A549 treated with Mapracorat at 1 μM for 4 hours (cell line): Measurements from ENCODE around the gene IL11. TPM values are rescaled to one million over a fixed set of nuclear protein-coding genes. Genes with fewer than 3 reads are reported as not detected.

Source experiments
- total RNA-seq: library from RNA; stranded (reverse); fragments of 200-300 nt; extraction: Qiagen RNA extraction; gene quantifications from 5 replicates; pipeline ENCODE4 v1.2.3, GENCODE V29; 2022

The IL11 gene
- total RNA-seq = 16.3 to 22.0 TPM (median 18.1 TPM) in 5 replicates

DNA sequence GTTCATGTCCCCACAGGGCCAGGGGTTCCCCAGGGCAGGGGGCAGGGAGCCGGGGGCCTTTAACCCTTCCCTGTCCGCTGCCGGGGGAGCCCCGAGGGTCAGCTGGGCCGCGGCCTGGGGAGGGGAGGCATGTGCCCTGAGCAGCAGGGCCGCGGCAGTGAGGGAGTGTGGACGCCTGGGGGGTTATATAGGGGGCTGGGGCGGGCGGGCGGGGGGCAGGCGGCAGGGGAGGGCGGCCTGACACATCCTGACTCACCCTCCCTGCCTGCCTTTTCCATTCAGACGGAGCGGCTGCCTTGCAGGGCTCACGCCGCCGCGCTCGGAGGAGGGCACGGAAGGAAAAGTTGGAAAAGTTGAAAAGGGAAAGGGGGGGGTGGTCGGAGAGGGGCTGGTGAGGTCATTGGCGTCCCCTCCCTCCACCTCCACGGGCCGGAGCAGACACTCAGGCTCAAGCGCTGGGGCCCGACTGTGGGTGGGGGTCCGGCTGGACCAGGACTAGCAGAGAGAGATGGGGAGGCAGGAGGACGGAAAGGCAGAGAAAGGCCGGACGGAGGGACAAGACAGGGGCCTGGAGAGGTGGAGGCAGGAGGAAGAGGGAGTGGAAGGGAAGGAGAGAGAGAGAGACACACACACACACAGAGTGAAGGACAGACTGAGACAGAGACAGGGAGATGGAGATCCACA lies at the start of gene IL11:
Gene IL11, minus strand, starts transcription at position 159 of the 684 bp plus-strand sequence. Its CDS starts 153 bp downstream, at position 6.

DNA sequence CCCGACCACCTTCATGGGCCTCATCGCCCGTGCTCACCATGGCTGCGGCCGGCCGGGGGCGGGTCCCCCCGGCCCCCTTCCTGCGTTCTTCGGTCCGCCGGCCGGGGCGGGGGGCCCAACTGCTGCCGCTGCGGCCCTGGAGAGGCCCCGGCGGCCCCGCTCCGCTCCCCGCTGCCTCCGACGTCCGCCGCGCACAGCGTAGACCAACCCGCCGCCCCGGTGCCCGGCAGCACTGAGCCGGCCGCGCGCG lies 37.2 kb upstream of the IL11 start, which contains the start of gene UBE2S:
Gene UBE2S, minus strand, starts transcription at position 239 of the 250 bp plus-strand sequence. Its CDS starts 199 bp downstream, at position 40.

DNA sequence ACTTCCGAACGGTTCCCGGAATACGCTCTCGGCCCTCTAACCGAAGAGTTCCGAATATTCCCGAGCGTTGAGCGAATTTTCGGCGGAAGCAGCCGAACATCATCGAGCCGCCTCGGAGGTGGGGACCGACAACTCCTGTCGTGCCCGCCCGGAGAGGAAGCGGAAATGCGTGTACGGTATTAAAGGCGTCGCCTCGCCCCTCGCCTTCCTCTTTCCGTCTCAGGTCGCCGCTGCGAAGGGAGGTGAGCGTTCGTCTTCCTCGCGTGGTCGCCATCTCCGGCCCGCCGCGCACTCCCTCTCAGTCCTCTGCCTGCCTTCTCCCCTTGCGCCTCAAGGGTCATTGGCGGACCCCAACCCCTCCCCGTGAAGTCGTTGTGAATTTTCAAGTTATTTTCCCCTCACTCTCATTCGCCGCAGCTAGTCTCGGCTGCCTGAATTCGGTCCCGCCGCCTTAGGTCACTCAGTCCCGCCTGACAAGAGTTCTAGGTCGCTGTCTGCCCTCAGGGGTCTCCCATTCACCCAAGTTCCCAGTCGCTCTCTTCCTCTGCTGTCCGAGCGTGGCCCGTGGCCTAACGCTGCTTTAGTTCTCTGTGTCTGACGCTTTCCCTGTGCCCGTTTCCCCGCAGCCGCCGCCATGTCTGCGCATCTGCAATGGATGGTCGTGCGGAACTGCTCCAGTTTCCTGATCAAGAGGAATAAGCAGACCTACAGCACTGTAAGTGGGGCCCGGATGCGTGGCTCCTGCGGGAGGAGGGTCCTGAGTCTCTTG lies 15.6 kb upstream of the IL11 start, which contains the start of gene RPL28:
Gene RPL28, plus strand, starts transcription at position 209 of the 769 bp plus-strand sequence. Its CDS starts 426 bp downstream, at position 635.

DNA sequence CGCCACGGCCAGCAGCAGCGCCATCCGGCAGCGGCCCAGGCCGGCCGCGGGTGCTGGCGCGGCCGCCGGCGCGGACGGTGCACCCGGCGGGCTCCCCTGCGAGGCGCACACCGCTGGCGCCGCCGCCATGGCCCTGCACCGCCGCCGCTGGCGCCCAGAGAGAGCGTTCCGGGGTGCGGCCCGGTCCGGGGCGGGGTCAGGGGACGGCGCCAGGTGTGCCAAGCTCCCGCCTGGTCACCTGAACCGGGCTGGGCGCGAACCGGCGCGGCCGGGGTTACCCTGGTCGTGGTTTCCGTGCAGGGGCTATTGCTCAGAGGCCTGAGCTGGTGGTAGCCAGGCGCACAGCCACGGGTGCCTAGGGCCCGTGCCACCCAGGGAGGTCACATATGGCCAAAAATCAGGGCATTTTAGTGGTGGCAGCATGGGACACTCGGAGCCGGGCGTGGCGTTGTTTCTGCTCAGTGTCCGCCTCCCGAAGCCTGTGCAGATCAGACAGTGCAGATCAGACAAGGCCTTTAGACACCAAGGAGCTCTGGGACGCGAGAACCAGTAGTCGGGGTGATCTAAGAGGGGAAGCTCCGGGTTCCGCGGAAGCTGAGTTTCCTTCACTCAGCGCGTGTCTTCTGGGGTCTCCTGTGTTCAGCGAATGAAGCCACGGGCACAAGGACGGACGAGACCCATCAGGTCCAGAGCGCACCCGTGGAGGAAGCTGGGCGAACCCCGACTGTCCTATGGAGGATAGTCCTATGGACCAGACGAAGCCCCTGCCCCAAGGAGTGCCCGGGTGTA lies 14.1 kb upstream of the IL11 start, which contains the start of gene TMEM238:
Gene TMEM238, minus strand, starts transcription at position 162 of the 789 bp plus-strand sequence. Its CDS starts 33 bp downstream, at position 129.

DNA sequence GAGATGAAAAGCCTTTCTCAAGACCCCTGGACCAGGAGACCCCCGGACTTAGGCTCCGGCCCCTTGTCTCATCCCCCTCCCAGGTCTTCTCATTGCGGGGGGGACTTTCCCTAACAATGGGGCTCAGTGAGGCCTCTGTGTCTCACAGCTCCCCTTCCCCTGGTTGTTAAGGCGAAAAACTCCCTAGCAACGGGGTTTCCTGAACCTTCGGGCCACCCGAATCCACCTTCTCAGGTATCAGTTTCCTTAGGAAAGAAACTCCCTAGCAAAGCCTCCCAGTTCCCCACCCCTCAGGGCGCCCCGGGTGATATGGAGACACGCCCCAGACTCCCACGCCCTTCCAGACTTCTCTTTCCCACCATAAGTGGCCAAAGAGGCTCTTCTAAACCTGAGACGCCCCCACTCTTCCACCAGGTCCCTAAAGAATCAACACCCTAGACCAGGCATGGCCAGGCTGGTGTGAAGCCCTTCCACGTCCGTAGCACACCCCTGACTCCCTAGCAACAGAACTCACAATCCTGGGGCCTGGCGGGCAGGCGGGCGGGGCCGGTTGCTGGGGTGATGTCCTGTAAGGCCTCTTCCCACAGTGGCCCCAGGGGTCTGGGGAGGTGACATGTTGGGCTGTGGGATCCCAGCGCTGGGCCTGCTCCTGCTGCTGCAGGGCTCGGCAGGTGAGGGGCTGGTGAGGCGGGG lies 6.1 kb upstream of the IL11 start, which contains the start of gene TMEM190:
Gene TMEM190, plus strand, starts transcription at position 586 of the 693 bp plus-strand sequence. Its CDS starts 28 bp downstream, at position 614.

DNA sequence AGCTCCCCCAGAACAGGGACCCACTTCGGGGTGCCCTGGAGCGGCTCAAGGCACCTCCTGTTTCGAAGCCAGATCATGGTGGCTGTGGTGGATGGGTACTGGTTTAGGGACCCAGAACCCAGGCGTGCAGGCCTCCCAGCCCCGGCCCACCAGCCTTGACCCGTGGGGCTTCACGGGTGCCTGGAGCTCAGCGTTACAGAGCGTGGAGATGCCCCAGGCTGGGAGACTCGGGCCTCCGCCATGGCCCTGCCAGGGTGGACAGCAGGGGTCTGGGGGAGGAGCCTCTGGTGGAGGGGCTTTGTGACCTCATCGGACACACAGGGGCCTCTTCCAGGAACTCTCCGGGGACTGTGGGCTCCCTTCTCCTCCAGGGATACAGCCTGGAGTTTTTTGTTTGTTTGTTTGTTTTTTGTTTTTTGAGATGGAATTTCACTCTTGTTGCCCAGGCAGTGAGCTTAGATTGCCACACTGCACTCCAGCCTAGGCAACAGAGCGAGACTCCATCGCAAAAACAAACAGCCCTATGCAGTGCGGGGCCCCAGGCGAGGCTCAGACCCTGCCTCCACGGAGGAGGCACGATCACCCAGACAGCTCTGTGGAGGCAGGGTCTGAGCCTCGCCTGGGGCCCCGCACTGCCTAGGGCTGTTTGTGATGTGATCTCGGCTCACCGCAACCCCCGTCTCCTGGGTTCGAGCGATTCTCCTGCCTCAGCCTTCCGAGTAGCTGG lies 7.1 kb downstream of the IL11 start, which contains the start of gene GARIN5B:
Gene GARIN5B, minus strand, starts transcription at position 271 of the 727 bp plus-strand sequence. Its CDS starts 194 bp downstream, at position 77.

DNA sequence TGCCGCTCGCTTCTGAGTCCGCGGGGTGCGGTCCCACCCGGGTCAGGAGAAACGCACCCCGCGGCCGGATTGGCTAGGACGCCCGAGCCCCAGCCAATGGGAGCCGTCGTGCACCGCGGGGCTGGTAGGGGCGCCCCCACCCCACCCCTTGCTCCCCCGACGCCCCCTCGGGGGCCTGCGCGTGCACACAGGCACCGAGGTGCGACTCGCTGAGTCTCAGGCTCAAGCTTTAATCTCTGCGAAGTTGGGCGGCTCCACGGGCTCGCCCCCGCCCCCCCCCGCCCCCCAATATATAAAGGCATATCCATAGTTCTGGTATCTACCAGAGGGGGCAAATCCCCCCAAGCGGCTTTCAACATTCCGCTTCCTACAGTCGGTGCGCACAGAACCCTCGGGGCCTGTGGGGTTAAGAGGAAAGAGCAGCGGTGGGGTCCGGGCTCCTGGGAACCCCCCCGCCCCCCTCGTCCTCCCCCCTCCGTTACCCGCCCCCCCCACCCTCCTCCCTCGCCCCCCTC lies 15.5 kb downstream of the IL11 start, which contains the start of gene COX6B2:
Gene COX6B2, minus strand, starts transcription at position 22 of the 515 bp plus-strand sequence. CDS start 198 bp downstream, outside the sequence.

DNA sequence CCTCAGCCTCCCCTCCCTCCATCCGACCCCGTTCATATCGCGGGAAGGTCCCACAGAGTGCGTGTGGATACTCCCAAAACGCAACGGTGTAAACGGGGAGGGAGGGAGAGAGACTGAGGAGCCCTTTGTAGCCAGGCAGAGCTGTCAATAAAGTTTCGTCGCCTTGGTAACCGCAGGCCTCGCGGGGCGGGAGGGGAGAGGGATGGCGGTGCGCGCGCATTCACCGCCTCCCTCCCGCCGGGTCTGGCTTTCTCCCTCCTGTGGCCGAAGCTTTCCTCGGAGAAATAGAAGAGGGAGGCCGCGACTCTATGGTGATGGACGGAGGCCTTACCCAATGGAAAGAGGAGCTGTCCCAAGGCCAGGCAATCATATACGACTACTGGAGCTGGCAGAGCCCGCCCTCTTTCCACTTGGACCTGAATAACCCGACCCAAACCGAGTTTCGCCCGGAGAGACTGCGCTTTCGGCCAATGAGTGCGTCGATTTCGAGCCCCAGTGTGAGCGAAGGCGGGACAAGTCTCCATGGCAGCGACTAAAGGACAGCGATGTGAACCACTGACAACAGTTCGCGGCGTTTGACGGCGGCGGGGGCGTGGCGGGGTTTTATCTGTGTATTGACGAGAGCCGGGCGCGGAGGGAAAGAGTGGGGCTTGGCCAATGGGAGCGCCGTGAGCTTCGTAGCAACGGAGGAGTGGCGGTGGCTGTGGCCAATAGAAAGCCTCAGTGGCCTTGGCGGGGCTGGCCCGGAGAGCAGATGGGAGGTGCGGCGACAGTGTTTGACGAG lies 31.0 kb downstream of the IL11 start, which contains the start of gene KMT5C:
Gene KMT5C, plus strand, starts transcription at position 772 of the 784 bp plus-strand sequence. CDS start 2,061 bp downstream, outside the sequence.

DNA sequence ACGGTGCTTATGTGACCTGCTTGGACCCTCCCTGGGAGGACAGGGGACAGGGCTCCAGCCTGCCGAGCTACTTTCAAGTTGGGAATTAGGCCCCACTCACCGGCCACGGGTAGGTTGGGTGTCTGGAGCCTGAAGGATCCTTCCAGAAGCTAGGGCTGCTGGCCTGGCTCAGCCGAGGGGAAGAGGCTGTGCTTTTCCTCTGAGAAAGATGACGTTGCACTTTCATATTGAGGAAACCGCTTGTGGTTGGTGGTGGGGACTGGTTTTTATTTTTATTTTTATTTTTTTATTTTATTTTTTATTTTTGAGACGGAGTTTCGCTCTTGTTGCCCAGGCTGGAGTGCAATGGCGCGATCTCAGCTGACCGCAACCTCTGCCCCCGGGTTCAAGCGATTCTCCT lies 45.1 kb downstream of the IL11 start, which contains the start of gene TMEM150B:
Gene TMEM150B, minus strand, starts transcription at position 170 of the 400 bp plus-strand sequence. CDS start 4,305 bp downstream, outside the sequence.

Other genes starting within 250 kb of the IL11 start
- gene TNNT1, start 221.3 kb downstream of the IL11 start, total RNA-seq = 107 to 150 TPM (median 135 TPM) in 5 replicates
- 6.4 to 8.9 TPM (median 7.9 TPM) in 5 replicates for gene TNNI3, start 212.7 kb downstream of the IL11 start, total RNA-seq
- 3.6 to 6.9 TPM (median 5.8 TPM) in 5 replicates for gene DNAAF3, start 203.8 kb downstream of the IL11 start, total RNA-seq
- gene SYT5, start 190.2 kb downstream of the IL11 start, total RNA-seq = 3.0 to 6.1 TPM (median 4.4 TPM) in 5 replicates
- gene PTPRH, start 161.0 kb downstream of the IL11 start, total RNA-seq = 3.5 to 6.0 TPM (median 5.0 TPM) in 5 replicates
- gene TMEM86B, start 141.7 kb downstream of the IL11 start, total RNA-seq = 3.1 to 5.4 TPM (median 3.9 TPM) in 5 replicates
- 81.0 to 117 TPM (median 113 TPM) in 5 replicates for gene PPP6R1, start 111.4 kb downstream of the IL11 start, total RNA-seq
- 118 to 150 TPM (median 135 TPM) in 5 replicates for gene HSPBP1, start 90.4 kb downstream of the IL11 start, total RNA-seq
- 2.9 to 4.1 TPM (median 3.0 TPM) in 5 replicates for gene BRSK1, start 86.5 kb downstream of the IL11 start, total RNA-seq
- not detected in 5 replicates for gene TMEM150B, start 45.1 kb downstream of the IL11 start, total RNA-seq
- 3.6 to 8.3 TPM (median 6.7 TPM) in 5 replicates for gene KMT5C, start 30.6 kb downstream of the IL11 start, total RNA-seq
- 0.33 to 4.4 TPM (median 1.0 TPM) in 5 replicates for gene COX6B2, start 15.7 kb downstream of the IL11 start, total RNA-seq
- 0.05 to 0.22 TPM (median 0.08 TPM) in 5 replicates for gene GARIN5B, start 7.2 kb downstream of the IL11 start, total RNA-seq
- gene TMEM190, start 6.4 kb upstream of the IL11 start, total RNA-seq = 1.1 to 2.4 TPM (median 1.5 TPM) in 5 replicates
- 2.5 to 10.7 TPM (median 9.7 TPM) in 5 replicates for gene TMEM238, start 13.8 kb upstream of the IL11 start, total RNA-seq
- gene RPL28, start 15.5 kb upstream of the IL11 start, total RNA-seq = 2,416 to 3,186 TPM (median 2,701 TPM) in 5 replicates
- gene UBE2S, start 37.3 kb upstream of the IL11 start, total RNA-seq = 282 to 492 TPM (median 445 TPM) in 5 replicates
- gene SHISA7, start 72.8 kb upstream of the IL11 start, total RNA-seq = not detected in 5 replicates
- gene ISOC2, start 91.2 kb upstream of the IL11 start, total RNA-seq = 54.7 to 59.3 TPM (median 58.4 TPM) in 5 replicates
- not detected in 5 replicates for gene C19orf85, start 94.3 kb upstream of the IL11 start, total RNA-seq
- gene ZNF628, start 106.2 kb upstream of the IL11 start, total RNA-seq = 2.9 to 8.5 TPM (median 5.4 TPM) in 5 replicates
- 31.7 to 58.5 TPM (median 52.9 TPM) in 5 replicates for gene NAT14, start 114.7 kb upstream of the IL11 start, total RNA-seq
- gene SSC5D, start 118.0 kb upstream of the IL11 start, total RNA-seq = 0.53 to 0.93 TPM (median 0.61 TPM) in 5 replicates
- gene SBK2, start 166.7 kb upstream of the IL11 start, total RNA-seq = 1.1 to 2.4 TPM (median 1.5 TPM) in 5 replicates
- 0.81 to 1.9 TPM (median 1.6 TPM) in 5 replicates for gene SBK3, start 175.1 kb upstream of the IL11 start, total RNA-seq
- gene ZNF579, start 210.4 kb upstream of the IL11 start, total RNA-seq = 19.1 to 31.9 TPM (median 29.7 TPM) in 5 replicates
- gene FIZ1, start 229.1 kb upstream of the IL11 start, total RNA-seq = 21.6 to 25.3 TPM (median 22.9 TPM) in 5 replicates
- 11.3 to 19.0 TPM (median 17.5 TPM) in 5 replicates for gene ZNF524, start 229.8 kb upstream of the IL11 start, total RNA-seq
- gene ZNF865, start 235.2 kb upstream of the IL11 start, total RNA-seq = 6.9 to 12.2 TPM (median 11.8 TPM) in 5 replicates